B cell (primary cell): ENCODE results near the gene FAM114A1.

Experiments used
- CTCF ChIP-seq: fragments of 200-600 bp; IDR thresholded peaks from one replicate; pipeline ENCODE4 v1.8.0; 2022; ENCODE audit warnings: antibody characterized with exemption, mild to moderate bottlenecking
- EZH2 ChIP-seq: IDR thresholded peaks from 2 replicates; pipeline ENCODE4 v1.6.1; 2012; ENCODE audit warnings: borderline replicate concordance, low read depth, mild to moderate bottlenecking, moderate library complexity, low read length; ENCODE audit not compliant: insufficient read depth, poor library complexity, severe bottlenecking

- TF ChIP-seq CTCF (no peak), EZH2 (no peak)
Observed at GRCh38 chr4:38958453-38959190, 91.0 kb downstream of the FAM114A1 start.
